ENCODE data around the gene SLC35E3.
"Not testable (repeated sequence)": the region's sequence is repeated elsewhere in the genome, so short reads cannot be mapped to it uniquely, and the experiment has no call there.

Gene SLC35E3

GRCh38 chr12:68811573-68811972 lies 65.6 kb downstream of the SLC35E3 start:
- DNase-seq (ENCODE audit: low read depth in 4 of 4, low spot score in 1 of 4): not testable (repeated sequence)

DNA sequence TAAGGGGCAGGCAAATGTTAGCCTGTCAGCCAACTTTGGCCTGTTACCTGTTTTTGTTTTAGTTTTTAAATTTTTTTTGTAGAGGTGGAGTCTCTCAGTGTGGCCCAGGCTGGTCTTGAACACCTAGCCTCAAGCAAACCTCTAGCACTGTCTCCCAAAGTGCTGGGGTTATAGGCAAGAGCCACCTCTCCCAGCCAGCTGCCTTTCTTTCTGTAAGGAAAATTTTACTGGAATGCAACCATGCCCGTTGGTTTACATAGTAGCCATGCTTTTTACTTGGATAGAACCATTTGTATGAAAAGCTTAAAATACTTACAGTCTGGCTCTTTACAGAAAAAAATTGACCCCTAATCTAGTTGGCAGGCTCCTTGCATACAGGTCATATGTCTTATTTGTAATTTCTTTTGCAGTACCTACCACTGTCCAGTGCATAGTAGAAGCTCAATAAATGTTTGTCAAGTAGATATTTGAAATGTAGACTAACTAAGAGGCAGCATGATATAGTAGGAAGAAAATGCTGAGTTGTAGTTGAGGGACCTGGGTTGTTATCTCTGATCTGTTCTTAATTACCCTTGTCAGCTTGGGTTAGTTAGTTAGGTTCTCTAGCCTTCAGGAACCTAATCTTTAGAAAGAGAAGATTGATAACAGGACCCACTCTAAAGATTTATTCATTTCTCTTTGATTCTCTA lies 66.7 kb downstream of the SLC35E3 start:
- no peak for DNase-seq (ENCODE audit: low read depth in 4 of 4, low spot score in 1 of 4)

- no peak for DNase-seq (ENCODE audit: low read depth in 4 of 4, low spot score in 1 of 4)
These were observed 67.2 kb downstream of the SLC35E3 start for GRCh38 chr12:68813242-68813593.

- no peak for DNase-seq (ENCODE audit: low read depth in 4 of 4, low spot score in 1 of 4)
These were observed 68.7 kb downstream of the SLC35E3 start for GRCh38 chr12:68814490-68815231.

- DNase-seq (ENCODE audit: low read depth in 4 of 4, low spot score in 1 of 4): no peak
These were observed 69.4 kb downstream of the SLC35E3 start for GRCh38 chr12:68815232-68815927.

GRCh38 chr12:68815928-68816800 lies 70.2 kb downstream of the SLC35E3 start:
- DNase-seq (ENCODE audit: low read depth in 4 of 4, low spot score in 1 of 4): no peak

DNA sequence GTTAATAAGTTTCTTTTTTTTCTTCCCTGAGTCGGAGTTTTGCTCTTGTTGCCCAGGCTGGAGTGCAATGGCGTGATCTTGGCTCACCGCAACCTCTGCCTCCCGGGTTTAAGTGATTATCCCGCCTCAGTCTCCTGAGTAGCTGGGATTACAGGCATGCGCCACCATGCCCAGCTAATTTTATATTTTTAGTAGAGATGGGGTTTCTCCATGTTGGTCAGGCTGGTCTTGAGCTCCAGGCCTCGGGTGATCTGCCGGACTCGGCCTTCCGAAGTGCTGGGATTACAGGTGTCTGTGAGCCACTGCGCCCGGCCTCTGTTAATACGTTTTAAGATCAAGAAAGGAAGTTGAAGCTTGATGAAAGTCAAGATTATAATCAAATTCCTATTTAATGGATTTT lies 73.5 kb downstream of the SLC35E3 start:
- DNase-seq (ENCODE audit: low read depth in 4 of 4, low spot score in 1 of 4): not testable (repeated sequence)

- DNase-seq (ENCODE audit: low read depth in 4 of 4, low spot score in 1 of 4): no peak
These were observed 75.6 kb downstream of the SLC35E3 start for GRCh38 chr12:68821357-68822188.

DNA sequence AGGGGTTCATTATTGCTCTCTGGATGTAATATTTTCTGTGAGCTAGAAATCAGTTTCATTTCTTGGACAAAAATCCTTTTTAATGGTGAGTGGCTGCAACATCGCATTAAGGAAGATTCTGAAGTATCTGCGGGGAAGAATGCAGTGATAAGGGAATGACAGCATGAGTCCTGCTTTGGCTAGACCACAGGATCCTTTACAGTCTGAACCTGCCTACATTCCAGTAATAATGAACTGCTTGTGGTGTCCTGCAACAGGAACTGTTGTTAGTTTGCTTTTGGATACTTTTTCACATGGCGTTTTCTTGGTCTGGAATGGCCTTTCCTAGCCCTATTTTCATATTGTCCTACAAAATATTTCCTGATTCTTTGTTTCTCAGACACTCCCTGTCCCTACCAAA lies 77.7 kb downstream of the SLC35E3 start:
- DNase-seq (ENCODE audit: low read depth in 4 of 4, low spot score in 1 of 4): no peak

DNA sequence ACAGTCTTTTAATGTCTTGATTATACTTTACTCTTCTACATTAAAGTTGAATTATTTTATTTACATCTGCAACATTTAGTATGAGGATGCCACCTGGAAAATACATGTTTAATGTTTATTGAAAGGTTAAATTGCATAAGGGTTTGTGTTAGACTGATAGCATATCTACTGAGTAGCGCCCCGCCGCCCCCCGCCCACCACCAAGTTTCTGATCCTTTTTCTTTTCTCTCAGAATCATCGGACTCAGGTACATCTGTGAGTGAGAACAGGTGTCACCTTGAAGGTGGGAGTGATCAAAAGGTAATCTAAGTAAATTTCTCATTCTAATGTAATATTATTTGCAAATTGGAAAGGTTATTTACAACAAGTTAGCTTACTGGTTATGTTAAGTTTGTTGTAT lies 78.2 kb downstream of the SLC35E3 start:
- no peak for DNase-seq (ENCODE audit: low read depth in 4 of 4, low spot score in 1 of 4)

DNA sequence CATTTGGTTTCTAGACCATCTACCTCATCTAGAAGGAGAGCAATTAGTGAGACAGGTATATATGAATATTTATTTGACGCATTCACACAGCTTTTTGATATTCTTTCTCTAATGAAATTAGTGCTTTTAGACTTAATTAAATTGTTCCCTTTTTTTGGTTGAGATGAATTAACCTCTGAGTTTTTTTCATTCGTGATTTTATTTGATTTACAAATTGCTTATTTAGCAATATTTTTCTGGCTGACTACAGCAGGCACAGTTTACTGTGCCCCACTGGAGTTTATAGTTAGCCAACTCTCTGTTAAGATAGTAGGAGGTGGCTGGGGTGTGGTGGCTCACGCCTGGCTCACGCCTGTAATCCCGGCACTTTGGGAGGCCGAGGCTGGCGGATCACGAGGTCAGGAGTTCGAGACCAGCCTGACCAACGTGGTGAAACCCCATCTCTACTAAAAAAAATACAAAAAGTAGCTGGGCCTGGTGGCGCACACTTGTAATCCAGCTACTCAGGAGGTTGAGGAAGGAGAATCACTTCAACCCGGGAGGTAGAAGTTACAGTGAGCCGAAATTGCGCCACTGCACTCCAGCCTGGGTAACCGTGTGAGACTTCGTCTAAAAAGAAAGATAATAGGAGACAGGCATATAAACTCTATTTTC lies 78.7 kb downstream of the SLC35E3 start:
- no peak for DNase-seq (ENCODE audit: low read depth in 4 of 4, low spot score in 1 of 4)

DNA sequence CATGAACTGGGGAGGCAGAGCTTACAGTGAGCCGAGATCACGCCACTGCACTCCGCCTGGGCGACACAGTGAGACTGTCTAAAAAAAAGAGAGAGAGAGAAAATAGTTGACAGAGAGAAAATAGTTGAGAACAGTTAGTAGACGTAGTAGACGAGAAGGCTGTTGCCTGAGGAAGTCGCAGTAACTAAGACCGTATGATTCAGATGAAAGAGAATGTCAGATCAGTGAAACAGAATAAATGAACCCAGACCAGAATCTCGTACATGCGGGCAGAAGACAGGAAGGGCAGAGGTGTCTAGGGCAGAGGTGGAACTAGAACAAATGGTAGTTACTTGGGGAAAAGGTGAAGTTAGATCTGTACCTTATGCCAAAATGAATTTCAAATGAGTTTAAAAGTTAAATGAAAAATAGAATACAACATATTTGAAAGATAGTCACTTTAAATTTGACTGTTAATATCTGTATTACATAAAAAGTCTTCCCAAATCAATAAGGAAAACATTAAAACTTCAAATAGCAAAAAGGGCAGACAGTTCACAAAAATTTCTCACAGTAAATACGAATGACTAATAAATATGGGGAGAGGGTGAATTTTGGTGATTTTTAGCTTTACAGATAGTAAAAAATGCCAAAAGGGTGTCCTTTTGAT lies 79.7 kb downstream of the SLC35E3 start:
- DNase-seq (ENCODE audit: low read depth in 4 of 4, low spot score in 1 of 4): no peak

GRCh38 chr12:68827895-68828671 lies 82.1 kb downstream of the SLC35E3 start:
- DNase-seq (ENCODE audit: low read depth in 4 of 4, low spot score in 1 of 4): no peak

GRCh38 chr12:68828672-68829068 lies 82.7 kb downstream of the SLC35E3 start:
- no peak for DNase-seq (ENCODE audit: low read depth in 4 of 4, low spot score in 1 of 4)

All from stimulated activated CD4-positive, alpha-beta T cell treated with anti-CD3 and anti-CD28 coated beads, Interleukin-1b, Interleukin-23, amount 100 ng/mL, for 24 hours (primary cell).